GM19455 (cell line): ENCODE results near the gene WDR45B.

ENCODE experiments used
- ATAC-seq: cut with Tn5 transposase; IDR thresholded peaks from one replicate; pipeline ENCODE4 v1.9.1; 2021; ENCODE audit not compliant: unreplicated experiment

Gene WDR45B

DNA sequence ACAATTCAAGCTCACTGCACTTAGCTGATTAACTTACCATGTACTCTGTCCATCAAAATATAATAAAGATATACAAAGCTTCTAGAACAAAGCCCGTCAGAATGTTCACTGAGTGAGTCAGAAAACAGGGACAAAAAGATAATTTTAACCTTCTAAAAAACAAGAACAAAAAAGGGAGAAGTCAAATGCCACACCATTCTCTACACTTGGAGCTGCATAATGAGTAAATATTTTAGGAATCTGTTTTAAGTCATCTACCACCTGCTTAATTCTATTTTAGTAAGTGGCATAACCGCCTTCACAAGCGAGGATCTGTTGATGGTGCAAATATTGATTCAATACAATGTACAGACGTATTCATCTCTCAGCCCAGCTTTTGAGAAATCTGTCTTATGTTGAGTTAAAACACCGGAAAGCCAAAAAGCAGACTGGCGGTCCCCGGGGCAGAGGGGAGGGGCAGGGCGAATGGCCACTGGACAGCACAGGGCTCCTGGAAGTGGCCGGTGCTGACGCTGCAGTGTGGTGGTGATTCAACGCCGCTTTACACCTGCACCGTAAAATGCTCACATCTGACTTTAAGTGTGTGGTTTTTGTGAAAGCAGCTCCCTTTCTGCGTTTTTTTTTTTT, 30.1 kb upstream of the WDR45B start:
- no peak for ATAC-seq

DNA sequence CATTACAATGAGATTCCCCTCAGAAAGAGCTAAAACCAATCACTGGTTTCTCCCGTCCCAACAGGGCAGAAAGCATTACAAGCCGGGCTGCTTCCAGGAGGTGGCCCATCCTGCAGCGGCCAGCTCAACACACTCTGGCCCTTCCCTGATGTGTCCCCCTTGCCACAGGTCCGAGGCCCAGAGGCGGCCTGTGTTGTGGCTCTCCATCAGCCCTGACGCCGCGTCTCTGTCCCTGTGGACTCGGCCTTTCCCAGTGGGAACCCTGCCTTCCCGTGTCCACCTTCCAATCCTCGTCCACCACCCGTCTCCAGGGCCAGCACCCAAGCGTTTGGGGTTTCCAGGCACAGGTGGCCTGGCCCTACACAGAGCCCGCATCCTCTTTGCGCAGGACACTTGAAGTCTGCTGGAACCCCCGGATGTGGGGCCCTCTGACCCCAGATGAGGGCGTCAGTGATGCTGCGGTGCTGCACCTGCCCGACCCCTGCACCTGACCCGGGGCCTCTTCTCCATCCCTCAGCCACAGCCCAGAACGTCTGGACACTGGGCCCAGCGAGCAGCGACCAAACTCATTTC, 29.2 kb upstream of the WDR45B start:
- no peak for ATAC-seq

DNA sequence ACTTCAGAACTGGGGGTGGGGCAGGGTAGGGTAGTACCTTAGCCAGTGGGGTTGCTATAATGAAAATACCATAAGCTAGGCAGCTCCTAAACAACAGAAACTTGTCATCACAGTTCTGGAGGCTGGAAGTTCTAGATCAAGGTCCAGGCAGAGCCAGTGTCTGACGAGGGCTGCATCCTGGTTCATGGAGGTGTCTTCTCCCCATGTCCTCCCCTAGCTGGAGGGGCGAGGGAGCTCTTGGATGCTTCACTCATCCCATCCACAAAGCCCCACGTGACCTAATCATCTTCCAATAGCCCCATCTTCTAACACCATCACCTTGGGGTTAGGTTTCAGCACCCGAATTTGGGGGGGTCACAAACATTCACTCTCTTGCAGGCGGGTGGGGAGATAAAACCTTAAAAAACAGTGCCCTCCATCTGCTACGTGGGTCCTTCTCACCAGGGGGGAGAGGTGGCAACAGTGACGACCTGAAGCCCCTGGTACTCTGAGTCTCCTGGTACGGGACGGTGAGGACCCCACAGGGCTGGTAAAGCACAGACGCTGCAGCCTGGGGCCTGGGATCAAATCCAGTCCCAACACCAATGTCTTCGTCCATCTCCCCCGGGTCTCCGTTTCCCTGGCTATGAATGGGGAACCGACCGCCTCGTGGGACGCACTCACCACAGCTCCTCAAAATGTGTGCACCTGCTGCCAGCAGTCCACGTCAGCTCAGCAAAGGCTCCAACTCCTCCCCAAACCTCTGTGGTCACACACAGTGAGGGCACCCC, 27.4 kb upstream of the WDR45B start:
- no peak for ATAC-seq

DNA sequence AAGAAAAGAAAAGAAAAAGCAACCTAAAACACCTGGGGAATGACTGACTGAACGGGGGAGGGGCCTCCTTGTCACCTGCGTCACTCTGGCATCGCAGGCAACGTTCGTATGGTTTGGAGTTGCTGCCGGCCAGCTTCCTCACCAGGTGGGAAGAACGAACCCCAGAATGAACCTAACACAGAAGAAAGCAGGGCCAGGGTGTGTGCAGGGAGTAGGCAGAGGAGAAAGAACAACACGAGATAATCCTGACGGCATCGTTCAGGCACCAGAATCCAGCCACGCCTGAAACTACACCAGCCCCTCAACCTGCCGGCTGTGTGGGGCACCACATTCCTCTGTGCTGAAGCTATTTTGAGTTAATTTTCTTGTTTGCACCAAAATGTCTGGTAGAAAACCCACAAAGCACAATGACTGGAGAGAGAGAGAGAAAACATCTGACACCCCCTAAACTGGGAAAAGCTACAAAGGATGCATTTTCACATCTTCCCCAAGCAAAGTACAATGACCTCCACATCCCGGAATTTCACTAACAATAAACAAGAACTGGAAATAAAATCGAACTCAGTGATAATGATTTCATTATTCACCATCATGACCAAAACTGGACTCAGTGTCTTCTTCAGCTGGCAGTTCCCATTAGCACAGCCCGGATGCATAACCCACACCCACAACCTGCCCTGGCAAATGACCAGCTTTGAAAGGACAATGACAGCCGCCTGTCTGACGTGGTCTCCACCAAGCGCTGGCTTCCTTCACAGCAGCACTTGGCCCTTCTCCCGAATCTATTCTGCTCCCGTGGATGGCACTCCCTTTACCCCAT, 26.6 kb upstream of the WDR45B start:
- ATAC-seq = no peak

DNA sequence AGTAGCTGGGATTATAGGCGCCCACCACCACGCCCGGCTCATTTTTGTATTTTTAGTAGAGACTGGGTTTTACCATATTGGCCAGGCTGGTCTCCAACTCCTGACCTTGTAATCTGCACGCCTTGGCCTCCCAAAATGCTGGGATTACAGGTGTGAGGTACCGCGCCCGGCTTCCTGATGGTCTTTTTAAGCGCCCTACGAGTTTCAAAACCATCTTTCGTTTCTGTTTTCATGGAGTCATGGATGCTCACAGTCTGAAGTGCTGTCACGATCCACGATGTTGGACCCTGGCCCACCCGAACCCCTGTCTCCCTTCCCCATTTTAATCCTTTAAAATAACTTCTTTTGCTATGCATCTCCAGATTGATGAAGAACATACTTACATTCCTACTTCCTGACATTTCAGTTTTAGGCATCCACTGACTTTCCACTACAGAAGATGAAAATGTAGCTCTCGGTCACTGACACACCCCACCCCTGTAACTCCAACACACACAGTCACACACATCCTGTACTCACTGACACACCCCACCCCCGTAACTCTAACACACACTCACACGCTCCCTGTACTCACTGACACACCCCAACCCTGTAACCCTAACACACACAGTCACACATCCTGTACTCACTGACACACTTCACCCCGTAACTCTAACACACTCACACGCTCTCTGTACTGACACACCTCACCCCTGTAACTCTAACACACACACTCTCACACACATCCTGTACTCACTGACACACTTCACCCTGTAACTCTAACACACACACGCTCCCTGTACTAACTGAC, 22.6 kb upstream of the WDR45B start:
- ATAC-seq = no peak

DNA sequence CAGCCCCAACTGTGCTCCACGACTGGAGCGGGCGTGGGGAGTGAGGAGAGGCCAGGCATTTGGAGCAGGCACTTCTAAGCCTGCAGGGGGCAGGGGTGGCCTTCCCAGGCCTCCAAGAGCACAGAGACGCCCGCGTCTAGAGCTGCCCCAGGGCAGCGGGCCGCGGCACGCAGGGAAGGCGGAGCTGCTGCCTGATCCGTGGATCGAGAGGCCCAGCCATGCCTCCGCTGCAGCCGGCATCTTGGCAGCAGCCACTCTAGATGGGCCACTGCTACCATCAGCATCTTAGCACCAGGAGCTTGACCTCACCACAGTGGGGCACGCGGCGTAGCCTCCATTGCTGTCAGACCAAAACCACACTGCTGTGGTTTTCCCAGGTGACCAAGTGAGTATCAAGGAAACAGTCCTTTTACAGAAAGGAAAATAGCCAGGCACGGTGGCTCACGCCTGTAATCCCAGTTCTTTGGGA, 20.4 kb upstream of the WDR45B start:
- no peak for ATAC-seq

DNA sequence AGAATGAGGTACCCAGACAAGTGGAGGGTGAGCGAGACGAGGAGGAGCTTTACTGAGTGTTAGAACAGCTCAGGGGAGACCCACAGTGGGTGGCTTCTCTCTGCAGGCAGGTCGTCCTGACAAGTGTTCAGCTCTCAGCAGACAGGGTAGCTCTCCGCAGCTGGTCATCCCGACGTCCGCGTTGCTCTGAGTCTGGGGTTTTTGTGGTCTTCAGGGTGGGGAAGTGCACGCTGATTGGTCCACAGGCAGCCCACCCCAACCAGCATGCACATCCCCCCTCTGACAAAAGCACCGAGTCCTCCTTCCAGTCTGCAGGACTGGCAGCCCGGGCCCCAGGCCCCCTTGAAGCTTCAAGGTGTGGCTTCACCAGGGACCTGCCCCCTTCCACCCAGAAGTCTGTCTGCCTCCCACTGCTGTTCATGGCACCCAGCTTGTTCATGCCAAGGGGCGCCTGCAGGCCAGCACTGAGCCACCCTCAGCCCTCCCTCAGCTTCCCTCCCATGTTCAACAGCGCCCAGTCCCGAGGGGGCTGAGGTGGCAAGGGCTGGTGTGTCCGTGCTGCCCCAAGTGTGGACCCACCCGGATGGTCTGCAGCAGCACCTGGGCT, 19.9 kb upstream of the WDR45B start:
- no peak for ATAC-seq

DNA sequence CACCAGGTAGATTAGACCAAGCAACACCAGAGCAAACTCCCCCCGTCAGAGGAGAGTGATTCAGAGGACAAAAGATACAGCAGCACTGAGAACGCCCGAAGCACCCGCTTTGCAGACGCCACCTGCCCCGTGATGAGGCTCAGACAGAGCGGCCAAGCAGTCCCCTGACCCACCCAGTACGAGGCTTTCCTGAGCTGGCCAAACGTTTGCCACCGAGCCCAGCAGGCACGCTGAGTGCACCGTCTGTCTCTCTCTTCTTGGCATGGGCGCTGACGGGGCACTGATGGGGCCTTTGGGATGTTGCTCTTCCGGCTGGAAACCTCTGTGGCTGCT, 19.4 kb upstream of the WDR45B start:
- ATAC-seq = no peak

DNA sequence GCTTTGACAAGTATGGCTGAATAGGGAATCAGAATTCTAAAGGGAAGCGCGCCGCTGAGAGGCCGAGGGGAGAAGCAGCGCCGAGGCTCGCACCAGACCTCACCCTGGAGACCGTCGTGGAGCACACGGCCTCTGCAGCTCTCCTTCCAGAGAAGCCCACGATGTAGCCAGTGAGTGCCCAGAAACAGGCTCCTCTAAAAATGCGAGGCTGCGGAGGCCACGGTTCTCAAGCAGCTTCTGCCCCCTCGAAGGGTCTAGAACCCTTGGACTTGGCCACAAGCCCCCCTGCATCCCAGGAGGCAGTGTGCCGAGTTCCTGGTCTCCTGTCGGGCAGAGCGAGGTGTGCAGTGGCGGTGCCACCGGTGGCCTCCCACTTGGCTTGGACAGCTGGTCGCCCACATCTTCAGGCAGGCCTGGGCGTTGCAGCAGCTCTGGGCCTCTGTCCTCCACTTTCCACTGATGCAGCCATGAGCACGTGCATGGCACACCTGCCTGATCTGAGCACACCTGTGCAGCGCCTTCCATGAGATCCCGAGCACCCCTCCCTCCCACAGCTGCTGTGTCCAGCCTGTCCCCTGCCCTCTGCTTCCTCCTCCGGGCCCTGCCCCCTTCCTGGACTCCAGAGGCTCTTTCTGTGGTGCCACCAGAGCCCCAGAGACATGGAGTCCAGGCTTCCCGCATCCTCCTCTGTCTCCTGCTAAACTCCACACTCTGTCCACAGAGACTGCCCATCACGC, 18.9 kb upstream of the WDR45B start:
- ATAC-seq = no peak

DNA sequence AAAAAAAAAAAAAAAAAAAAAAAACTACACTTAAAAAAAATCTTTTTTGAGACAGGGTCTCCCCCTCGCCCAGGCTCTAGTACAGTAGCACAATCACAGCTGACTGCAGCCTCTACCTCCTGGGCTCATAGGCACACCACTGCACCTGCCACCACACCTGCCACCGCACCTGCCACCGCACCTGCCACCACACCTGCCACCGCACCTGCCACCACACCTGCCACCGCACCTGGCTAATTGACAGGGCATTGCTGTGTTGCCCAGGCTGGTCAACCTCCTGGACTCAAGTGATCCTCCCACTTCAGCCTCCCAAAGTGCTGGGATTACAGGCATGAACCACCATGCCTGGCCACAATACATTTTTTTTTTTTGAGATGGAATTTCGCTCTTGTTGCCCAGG, 17.6 kb upstream of the WDR45B start:
- no peak for ATAC-seq

DNA sequence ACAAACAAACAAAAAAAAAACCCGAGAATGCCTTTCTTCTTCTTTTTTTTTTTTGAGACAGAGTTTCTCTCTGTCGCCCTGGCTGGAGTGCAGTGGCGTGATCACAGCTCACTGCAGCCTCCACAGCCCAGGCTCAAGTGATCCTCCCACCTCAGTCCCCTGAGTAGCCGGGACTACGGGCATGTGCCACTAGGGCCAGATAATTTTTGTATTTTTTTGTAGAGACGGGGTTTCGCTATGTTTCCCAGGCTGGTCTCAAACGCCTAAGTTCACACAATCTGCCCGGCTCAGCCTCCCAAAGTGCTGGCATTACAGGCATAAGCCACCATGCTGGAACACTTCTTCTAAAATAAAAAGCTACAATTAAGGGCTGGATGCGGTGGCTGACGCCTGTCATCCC, 17.0 kb upstream of the WDR45B start:
- no peak for ATAC-seq

DNA sequence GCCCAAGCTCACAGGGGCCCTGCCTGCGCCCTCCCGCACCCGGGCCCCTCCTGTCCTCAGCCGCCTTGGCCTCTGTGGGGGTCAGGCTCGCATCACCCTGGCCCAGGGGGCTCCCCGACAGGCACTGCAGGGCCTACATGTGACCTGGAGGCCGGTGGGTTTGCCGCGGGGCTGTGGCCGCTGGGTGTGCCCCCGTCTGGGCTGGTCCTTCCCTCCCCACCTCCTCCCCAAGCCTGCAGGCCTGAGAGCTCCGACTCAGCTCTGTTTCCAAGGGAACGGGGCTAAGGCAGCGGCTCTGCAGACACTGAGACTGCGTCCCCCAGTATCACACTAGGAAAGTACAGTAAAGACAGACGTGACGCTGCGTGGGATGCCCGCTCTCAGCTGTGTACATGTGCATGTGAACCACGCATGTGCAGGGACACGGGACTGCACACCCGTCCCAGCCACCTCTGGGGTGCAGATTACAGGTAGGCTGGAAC, 16.5 kb upstream of the WDR45B start:
- no peak for ATAC-seq

DNA sequence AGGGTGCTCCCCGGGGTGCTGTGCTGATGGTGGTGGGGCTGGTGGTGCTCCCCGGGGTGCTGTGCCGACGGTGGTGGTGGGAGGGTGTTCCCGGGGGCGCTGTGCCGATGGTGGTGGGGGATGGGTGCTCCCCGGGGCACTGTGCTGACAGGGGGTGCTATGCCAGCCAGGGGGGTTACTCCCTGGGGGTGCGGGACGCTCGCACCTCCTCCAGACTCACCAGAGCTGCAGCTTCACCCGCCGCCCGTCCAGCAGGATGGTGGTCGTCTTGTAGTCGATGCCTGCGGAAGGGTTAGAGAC, 16.0 kb upstream of the WDR45B start:
- no peak for ATAC-seq

DNA sequence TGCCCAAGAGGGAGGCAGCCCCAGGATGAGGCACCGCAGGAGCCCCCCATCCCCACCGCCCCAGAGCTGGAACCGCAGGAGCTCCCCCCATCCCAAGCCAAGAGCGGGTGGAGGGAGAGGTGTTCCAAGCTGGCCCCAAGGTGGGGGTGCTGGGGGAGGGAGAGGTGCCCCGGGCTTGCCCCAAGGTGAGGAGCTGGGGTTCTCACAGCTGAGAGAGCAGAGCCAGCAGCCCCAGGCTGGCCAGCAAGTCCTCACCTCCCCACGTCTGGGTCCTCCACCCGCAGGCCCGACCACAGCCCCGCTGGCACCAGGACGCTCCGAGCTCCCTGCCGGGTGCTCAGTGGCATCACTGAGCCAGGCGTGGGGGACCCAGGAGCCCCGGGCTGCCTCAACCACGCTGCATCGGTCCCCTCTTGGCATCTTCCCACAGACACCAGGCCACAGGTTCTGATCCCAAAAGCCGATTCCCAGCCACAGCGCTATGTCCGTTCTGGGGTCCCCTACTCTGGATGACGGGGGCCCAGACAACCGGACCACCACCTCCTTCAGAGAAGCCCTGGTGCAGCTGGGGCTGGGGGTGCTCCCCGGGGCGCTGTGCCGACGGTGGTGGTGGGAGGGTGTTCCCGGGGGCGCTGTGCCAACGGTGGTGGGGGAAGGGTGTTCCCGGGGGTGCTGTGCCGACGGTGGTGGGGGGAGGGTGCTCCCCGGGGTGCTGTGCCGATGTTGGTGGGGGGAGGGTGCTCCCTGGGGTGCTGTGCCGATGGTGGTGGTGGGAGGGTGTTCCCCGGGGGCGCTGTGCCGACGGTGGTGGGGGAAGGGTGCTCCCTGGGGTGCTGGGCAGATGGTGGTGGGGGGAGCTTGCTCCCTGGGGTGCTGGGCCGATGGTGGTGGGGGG, 15.4 kb upstream of the WDR45B start:
- no peak for ATAC-seq

DNA sequence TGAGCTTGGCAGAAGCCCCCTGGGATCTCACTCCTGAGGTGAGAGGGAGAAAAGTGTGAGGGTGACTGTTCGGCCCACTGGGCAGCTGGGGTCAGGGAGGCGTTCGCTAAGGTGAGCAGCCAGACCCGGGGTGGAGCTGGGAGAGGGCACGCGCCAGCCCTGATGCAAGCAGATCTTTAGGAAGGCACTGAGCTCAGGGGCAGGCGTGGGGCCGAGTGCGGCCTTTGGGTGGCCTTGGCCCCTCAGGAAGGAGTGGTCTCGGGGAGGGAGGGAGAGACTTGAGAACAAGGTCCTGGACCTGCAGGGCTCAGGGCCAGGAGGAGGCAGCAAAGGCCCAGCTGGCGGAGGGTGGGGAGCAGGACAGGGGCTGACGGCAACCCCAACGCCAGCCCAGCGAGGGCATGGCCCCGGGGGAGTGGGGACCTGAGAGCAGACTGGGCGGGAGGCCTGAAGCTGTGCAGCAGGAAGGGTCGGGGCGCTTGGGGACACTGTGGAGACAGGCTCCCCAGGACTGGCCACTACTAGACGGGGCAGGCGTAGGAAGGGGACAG, 14.5 kb upstream of the WDR45B start:
- no peak for ATAC-seq

DNA sequence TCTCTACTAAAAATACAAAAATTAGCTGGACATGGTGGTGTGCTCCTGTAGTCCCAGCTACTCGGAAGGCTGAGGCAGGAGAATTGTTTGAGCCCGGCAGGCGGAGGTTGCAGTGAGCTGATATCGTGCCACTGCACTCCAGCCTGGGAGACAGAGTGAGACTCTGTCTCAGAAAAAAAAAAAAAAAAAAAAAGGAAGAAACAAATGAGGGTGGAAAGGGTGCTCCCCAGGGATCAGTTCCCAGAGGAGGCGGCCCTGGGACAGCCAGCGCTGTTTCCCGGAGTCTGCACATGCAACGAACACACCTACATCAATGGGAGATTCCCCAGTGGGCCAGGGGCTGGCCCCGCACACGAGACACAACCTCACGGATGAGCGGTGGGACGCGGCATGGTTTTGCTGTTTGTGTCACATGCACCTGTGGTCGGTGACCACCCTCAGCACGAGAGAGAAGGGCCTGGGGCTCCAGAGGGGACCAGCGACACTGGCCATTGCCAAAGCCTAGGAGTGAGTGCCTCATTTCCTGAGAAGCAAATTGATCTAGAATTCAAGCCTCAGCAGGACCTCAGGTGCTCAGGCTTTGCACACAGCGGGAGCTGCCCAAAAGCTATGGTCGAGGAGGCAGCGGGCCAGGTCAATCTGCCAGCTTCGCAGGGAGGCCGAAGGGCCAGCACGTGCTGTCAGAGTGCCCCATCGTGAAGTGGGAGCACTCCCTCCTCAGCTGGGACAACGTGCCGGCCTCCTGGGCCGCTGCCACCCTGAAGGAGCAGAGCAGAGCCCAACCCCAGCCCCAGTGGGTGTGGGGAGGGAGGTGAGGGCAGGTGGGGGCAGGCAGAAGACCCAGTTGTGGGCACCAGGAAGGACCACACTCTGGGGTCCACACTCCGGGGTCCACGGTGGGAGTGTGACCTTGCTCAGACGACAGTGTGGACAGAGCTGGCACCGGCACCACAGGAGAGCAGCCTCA, 13.8 kb upstream of the WDR45B start:
- ATAC-seq = no peak

DNA sequence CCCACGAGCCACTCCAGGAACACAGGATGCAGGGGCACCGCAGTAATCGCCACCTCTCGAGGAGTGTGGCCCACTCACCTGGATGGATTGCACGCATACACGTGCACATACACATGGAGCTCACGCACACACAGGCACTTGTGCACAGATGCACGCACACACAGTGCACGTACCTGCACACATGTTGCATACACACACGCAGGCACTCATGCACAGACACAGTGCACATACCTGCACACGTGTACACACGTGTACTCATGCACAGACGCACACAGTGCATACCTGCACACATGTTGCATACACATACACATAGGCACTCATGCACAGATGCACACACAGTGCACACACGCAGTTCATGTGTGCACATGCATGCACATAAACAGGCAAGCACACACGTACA, 11.6 kb upstream of the WDR45B start:
- ATAC-seq = no peak
